Natural killer cell (primary cell): ENCODE results near the gene MMP12. TPM values are rescaled to one million over a fixed set of nuclear protein-coding genes. Genes with fewer than 3 reads are reported as not detected.

Source experiments
- ATAC-seq, 3 donors: fragments of 150-1000 bp in 2 of 3; fragments of 200-7000 bp in 1 of 3; cut with Tn5 transposase; 1 replicate in 1 of 3; 2 replicates in 2 of 3; pipeline ENCODE4 v1.10.0; 2021; ENCODE audit warnings: mild to moderate bottlenecking in 2 of 3, moderate library complexity in 2 of 3
- DNase-seq, 2 donors: peaks; one replicate each; pipeline versions ENCODE4 v3.0.0 to v3.0.0-alpha.2; 2013 to 2021; ENCODE audit warnings: mixed read lengths in 1 of 2
- H3K27ac ChIP-seq: one replicate; pipeline ENCODE4 v1.5.1; 2013; ENCODE audit warnings: mild to moderate bottlenecking, low read length
- H3K27me3 ChIP-seq: one replicate; pipeline ENCODE4 v1.6.1; 2013; ENCODE audit warnings: low read length; ENCODE audit not compliant: control insufficient read depth, insufficient read depth
- H3K36me3 ChIP-seq: one replicate; pipeline ENCODE4 v1.6.1; 2013; ENCODE audit warnings: low read length; ENCODE audit not compliant: control insufficient read depth, insufficient read depth
- H3K4me1 ChIP-seq: one replicate; pipeline ENCODE4 v1.6.1; 2013; ENCODE audit warnings: low read length; ENCODE audit not compliant: control insufficient read depth, insufficient read depth
- H3K4me3 ChIP-seq: one replicate; pipeline ENCODE4 v1.5.1; 2013; ENCODE audit warnings: low read length
- H3K9me3 ChIP-seq: one replicate; pipeline ENCODE4 v1.6.1; 2013; ENCODE audit warnings: low read length; ENCODE audit not compliant: control insufficient read depth, insufficient read depth
- H3K27ac Mint-ChIP-seq, 2 donors: one replicate each; pipeline ENCODE4 v1.8.0; 2022; ENCODE audit warnings: mild to moderate bottlenecking in 2 of 2, mixed read lengths in 2 of 2, moderate library complexity in 1 of 2
- H3K27me3 Mint-ChIP-seq, 2 donors: one replicate each; pipeline ENCODE4 v1.8.0; 2022; ENCODE audit warnings: low read depth in 2 of 2, mixed read lengths in 2 of 2
- H3K36me3 Mint-ChIP-seq: one replicate; pipeline ENCODE4 v1.8.0; 2022; ENCODE audit warnings: mixed read lengths
- H3K4me1 Mint-ChIP-seq, 2 donors: one replicate each; pipeline ENCODE4 v1.8.0; 2022; ENCODE audit warnings: mixed read lengths in 2 of 2
- H3K4me3 Mint-ChIP-seq: one replicate; pipeline ENCODE4 v1.8.0; 2022; ENCODE audit warnings: mild to moderate bottlenecking, moderate library complexity, mixed read lengths
- H3K9me3 Mint-ChIP-seq, 2 donors: one replicate each; pipeline ENCODE4 v1.8.0; 2022; ENCODE audit warnings: mixed read lengths in 2 of 2
- WGBS: methylation state at CpG from one replicate; pipeline ENCODE4 v1.1.7; 2013; ENCODE audit warnings: missing lambda C conversion rate; ENCODE audit not compliant: insufficient coverage; 5-methylcytosine and 5-hydroxymethylcytosine counted together
- intact Hi-C: fragments of 100-400 bp; cut with micrococcal nuclease; formaldehyde crosslinking; loops from one replicate; pipeline ENCODE4 v1.14.2; 2022
- total RNA-seq, 4 donors: library from RNA; stranded (reverse); fragments of 120-200 nt in 1 of 4; gene quantifications; one replicate each; pipeline versions ENCODE4 v1.2.3 to v1.2.4, GENCODE V29; 2013 to 2022
- TF ChIP-seq, protein P1 (sequence below): fragments of 200-600 bp; IDR thresholded peaks from one replicate; pipeline ENCODE4 v1.8.0; 2022; ENCODE audit warnings: antibody characterized with exemption

Gene MMP12
- total RNA-seq, 3 donors from 2014 or later (not counting 1 experiment from before 2014, with no cell fraction given), result not detected

DNA sequence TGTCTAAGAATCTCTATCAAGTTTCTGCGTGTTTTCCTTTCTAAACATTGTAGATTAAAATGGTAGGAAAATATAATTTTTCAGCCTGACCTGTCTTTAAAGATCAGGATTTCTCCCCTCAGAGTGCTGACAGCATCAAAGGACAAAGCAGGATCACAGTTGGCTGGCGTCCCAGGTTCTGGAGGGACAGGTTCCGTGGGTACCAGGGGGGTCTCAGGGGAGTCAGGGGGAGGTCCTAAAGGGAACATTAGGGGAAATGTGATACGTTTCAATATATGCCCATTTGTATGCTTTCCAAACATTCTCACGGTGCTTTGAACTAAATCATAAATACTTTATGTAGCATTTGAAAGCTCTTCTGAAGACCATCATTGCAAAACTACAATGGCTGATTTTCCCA lies 34.8 kb downstream of the MMP12 start:
- no peak for ATAC-seq
- no peaks in the 10 kb centered on the region for H3K36me3 Mint-ChIP-seq

DNA sequence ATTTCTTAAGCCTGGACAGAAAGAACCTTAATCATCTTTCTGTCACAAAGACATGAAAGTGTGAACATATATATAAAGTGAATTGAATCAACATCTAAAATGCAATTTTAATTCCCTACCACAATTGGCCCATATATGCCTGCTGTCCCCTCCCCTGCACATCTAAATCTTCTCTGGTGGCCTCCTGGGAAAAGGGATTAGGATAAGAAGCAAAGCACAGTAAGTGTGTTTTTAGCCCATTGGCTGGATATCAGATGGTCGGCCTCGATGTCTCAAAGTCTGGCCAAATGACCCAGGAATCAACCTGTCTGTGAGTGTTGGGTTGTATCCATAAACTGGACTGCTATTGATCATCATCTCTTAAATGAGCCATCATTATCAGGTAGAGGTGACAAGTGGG lies 37.1 kb downstream of the MMP12 start:
- Mint-ChIP-seq H3K36me3 (no peaks in the 10 kb centered on the region), H3K4me1 (no peaks in the 10 kb centered on the region), H3K27ac (no peak overlapping the region), H3K9me3 (peaks cover 0 to 3% of the 10 kb centered on the region in 2 donors), H3K27me3 (no peaks in the 10 kb centered on the region), H3K4me3 (no peak overlapping the region)
- Histone ChIP-seq H3K4me3 (no peak overlapping the region), H3K27ac (no peak overlapping the region), H3K36me3 (no peaks in the 10 kb centered on the region), H3K27me3 (no peaks in the 10 kb centered on the region), H3K4me1 (no peaks in the 10 kb centered on the region), H3K9me3 (no peaks in the 10 kb centered on the region)
- no peak for DNase-seq
- intact Hi-C loops, result no loop called here
- TF ChIP-seq, protein P1, sequence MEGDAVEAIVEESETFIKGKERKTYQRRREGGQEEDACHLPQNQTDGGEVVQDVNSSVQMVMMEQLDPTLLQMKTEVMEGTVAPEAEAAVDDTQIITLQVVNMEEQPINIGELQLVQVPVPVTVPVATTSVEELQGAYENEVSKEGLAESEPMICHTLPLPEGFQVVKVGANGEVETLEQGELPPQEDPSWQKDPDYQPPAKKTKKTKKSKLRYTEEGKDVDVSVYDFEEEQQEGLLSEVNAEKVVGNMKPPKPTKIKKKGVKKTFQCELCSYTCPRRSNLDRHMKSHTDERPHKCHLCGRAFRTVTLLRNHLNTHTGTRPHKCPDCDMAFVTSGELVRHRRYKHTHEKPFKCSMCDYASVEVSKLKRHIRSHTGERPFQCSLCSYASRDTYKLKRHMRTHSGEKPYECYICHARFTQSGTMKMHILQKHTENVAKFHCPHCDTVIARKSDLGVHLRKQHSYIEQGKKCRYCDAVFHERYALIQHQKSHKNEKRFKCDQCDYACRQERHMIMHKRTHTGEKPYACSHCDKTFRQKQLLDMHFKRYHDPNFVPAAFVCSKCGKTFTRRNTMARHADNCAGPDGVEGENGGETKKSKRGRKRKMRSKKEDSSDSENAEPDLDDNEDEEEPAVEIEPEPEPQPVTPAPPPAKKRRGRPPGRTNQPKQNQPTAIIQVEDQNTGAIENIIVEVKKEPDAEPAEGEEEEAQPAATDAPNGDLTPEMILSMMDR, result no peak
- 88% methylated on average over 2 of the region's 2 CpGs for WGBS
- ATAC-seq, result no peak

More for the DNA sequence above, 34.8 kb downstream of the MMP12 start:
- Mint-ChIP-seq H3K4me1 (no peaks in the 10 kb centered on the region), H3K9me3 (peaks cover 0 to 3% of the 10 kb centered on the region in 2 donors), H3K27ac (no peak overlapping the region), H3K27me3 (peaks cover 0 to 7% of the 10 kb centered on the region in 2 donors), H3K4me3 (no peak overlapping the region)
- TF ChIP-seq, protein P1, result no peak
- H3K27ac ChIP-seq, result no peak overlapping the region
- H3K9me3 ChIP-seq, result no peaks in the 10 kb centered on the region
- H3K4me1 ChIP-seq, result no peaks in the 10 kb centered on the region
- WGBS, result 75% methylated on average over 5 of the region's 5 CpGs
- intact Hi-C loops, result no loop called here
- DNase-seq, result no peak
- no peak overlapping the region for H3K4me3 ChIP-seq
- H3K36me3 ChIP-seq, result no peaks in the 10 kb centered on the region
- H3K27me3 ChIP-seq, result no peaks in the 10 kb centered on the region

DNA sequence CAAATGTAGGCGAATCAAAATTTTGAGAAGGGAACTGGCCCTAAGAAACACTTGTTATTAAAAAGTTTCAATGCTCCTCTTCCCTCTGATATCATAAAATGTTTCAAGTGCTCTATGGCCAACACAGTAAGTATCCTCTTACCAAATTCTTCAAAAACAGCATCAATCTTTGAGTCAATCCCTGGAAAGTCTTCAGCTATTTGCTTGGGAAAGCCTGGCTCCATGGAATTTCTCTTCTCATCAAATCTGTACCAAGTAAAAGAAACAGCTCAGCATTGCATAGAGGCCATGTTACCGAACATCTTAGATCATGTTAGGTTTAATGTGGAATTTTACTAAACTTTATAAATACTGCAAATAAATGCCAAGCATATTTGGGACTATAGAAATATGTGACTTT lies 37.6 kb downstream of the MMP12 start:
- Histone ChIP-seq H3K27ac (no peak overlapping the region), H3K4me1 (no peaks in the 10 kb centered on the region), H3K4me3 (no peak overlapping the region), H3K9me3 (no peaks in the 10 kb centered on the region), H3K36me3 (no peaks in the 10 kb centered on the region), H3K27me3 (no peaks in the 10 kb centered on the region)
- Mint-ChIP-seq H3K27me3 (peaks cover 0 to 3% of the 10 kb centered on the region in 2 donors), H3K36me3 (no peaks in the 10 kb centered on the region), H3K4me3 (no peak overlapping the region), H3K9me3 (peaks cover 0 to 3% of the 10 kb centered on the region in 2 donors), H3K27ac (no peak overlapping the region), H3K4me1 (no peaks in the 10 kb centered on the region)
- ATAC-seq (no peak), DNase-seq (no peak)
- TF ChIP-seq, protein P1, result no peak
- intact Hi-C loops, result no loop called here
- whole genome bisulfite sequencing, result 86% methylated on average over 1 of the region's 2 CpGs

DNA sequence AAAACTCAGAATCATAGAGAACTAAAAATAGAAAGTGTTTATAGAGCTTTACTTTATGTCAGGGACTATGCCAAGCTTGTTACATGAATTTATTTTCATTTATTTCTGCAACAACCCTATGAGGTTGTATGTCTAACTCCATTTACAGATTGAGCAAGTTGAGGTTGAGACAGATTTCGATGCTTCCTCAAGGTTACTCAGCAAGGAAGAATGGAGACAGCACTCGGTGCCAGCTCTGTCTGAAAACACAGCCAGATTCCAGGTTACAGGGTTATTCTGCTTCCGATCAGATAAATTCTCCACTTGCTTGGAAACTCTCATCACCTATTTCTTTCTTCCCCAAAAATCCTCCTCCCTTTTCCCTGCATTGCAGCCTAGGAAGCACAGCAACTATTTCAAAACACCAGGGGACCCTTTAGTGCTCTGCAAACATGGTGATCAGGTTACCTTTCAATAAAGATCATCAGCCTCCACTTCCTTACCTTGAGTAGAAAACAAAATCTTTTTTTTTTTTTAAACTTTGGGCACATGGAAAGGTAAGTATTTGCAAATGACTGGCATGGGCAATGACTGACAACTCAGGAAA lies 38.4 kb downstream of the MMP12 start:
- Mint-ChIP-seq H3K4me1 (no peaks in the 10 kb centered on the region), H3K27ac (no peak overlapping the region), H3K4me3 (no peak overlapping the region), H3K9me3 (peaks cover 0 to 3% of the 10 kb centered on the region in 2 donors), H3K36me3 (no peaks in the 10 kb centered on the region), H3K27me3 (peaks cover 4 to 11% of the 10 kb centered on the region in 2 donors)
- Histone ChIP-seq H3K9me3 (no peaks in the 10 kb centered on the region), H3K27ac (no peak overlapping the region), H3K36me3 (no peaks in the 10 kb centered on the region), H3K4me1 (no peaks in the 10 kb centered on the region), H3K4me3 (no peak overlapping the region), H3K27me3 (no peaks in the 10 kb centered on the region)
- 79% methylated on average over 3 of the region's 3 CpGs for WGBS
- ATAC-seq (no peak), DNase-seq (no peak)
- TF ChIP-seq, protein P1, result no peak
- intact Hi-C loops, result no loop called here
